SK-N-MC (cell line): ENCODE data around the gene DUS1L.
A peak's percentile ranks its signal among the peaks of the same experiment; 100 is the strongest.

Experiments
- DNase-seq: peaks from one replicate; pipeline ENCODE4 v3.0.0-alpha.2; 2011; ENCODE audit warnings: low read depth, low spot score
- H3K27ac ChIP-seq: fragments of 200-600 bp; sonication (generic); 2 replicates; pipeline ENCODE4 v1.5.1; 2016; ENCODE audit warnings: mixed run types
- H3K36me3 ChIP-seq: fragments of 200-600 bp; sonication (generic); 2 replicates; pipeline ENCODE4 v1.6.1; 2017; ENCODE audit warnings: antibody characterized with exemption, low read length, mixed read lengths; ENCODE audit not compliant: insufficient read depth
- H3K4me3 ChIP-seq: fragments of 200-600 bp; sonication (generic); 2 replicates; pipeline ENCODE4 v1.5.1; 2016
- H3K9ac ChIP-seq: fragments of 200-600 bp; sonication (generic); 2 replicates; pipeline ENCODE4 v1.8.0; 2017; ENCODE audit warnings: mixed run types, mixed read lengths; ENCODE audit not compliant: insufficient read length
- H3K9me3 ChIP-seq: fragments of 200-600 bp; sonication (generic); 2 replicates; pipeline ENCODE4 v1.6.1; 2017; ENCODE audit warnings: low read depth, mild to moderate bottlenecking, antibody characterized with exemption, low read length, moderate library complexity, mixed read lengths
- EZH2 ChIP-seq: fragments of 200-600 bp; sonication (generic); IDR thresholded peaks from one replicate; pipeline ENCODE4 v1.6.1; 2017; ENCODE audit warnings: antibody characterized with exemption
- FOXP2 ChIP-seq: optimal IDR thresholded peaks from 2 replicates; pipeline ENCODE3; 2011; ENCODE audit warnings: mild to moderate bottlenecking, moderate library complexity; ENCODE audit not compliant: insufficient read depth; ENCODE audit errors: extremely low read length, control extremely low read depth
- POLR2AphosphoS5 ChIP-seq: IDR thresholded peaks from 2 replicates; pipeline ENCODE4 v1.6.1; 2012; ENCODE audit warnings: mild to moderate bottlenecking, low read depth, low read length, borderline replicate concordance

Gene DUS1L

DNA sequence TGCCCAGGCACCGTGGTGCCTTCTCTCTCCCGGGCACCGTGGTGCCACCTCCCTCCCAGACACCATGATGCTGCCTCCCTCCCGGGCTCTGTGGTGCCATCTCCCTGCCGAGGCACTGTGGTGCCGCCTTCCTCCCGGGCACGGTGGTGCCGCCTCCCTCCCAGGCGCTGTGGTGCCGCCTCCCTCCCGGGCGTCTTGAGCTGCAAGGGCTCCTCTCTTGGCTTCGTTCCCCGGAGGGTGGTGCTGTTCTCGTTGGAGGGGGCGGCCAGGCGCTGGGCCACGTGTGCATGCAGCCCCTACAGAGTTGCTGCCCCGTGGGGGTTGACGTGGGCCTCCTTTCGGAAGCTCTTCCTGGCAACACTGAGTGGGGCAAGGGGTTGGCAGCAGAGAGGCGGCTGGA, 51.2 kb downstream of the DUS1L start:
- Histone ChIP-seq H3K36me3 (no peaks in the 10 kb centered on the region), H3K4me3 (peak overlapping the region; percentile 54), H3K9ac (peak overlapping the region; percentile 50), H3K27ac (peak overlapping the region; percentile 77), H3K9me3 (no peaks in the 10 kb centered on the region)
- DNase-seq: no peak
- TF ChIP-seq EZH2: no peak
- TF ChIP-seq POLR2AphosphoS5: no peak
- peak; percentile 73 for TF ChIP-seq FOXP2

DNA sequence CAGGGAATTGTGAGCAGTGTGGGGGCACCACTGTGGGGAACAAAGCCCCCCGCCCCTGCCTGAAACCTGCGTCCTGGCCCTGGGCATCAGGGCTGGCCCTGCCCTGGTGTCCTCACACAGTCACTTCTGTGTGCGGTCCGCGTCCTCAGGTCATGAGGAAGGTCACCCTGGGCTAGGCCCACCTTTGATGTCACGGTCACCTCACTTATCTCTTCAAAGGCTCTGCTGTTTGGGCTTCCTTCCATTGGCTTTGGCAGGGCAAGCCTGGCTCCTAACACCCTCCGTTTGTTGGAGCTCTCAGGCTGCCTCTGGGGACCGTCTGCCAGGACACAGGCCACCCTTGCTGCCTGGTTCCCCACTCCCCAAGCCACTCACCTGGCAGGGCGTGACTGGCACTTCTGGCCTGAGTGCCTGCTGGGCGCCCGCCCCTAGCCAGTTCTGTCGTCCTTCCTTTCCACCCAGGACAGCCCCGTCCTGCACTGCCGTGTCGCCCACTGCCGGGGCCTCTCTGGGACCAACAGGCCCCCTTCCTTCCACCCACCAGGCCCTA, 51.8 kb downstream of the DUS1L start:
- Histone ChIP-seq H3K27ac (peak overlapping the region; percentile 77), H3K9ac (peak overlapping the region; percentile 47), H3K9me3 (no peaks in the 10 kb centered on the region), H3K36me3 (no peaks in the 10 kb centered on the region), H3K4me3 (peak overlapping the region; percentile 54)
- TF ChIP-seq EZH2 (no peak), FOXP2 (no peak), POLR2AphosphoS5 (no peak)
- no peak for DNase-seq

DNA sequence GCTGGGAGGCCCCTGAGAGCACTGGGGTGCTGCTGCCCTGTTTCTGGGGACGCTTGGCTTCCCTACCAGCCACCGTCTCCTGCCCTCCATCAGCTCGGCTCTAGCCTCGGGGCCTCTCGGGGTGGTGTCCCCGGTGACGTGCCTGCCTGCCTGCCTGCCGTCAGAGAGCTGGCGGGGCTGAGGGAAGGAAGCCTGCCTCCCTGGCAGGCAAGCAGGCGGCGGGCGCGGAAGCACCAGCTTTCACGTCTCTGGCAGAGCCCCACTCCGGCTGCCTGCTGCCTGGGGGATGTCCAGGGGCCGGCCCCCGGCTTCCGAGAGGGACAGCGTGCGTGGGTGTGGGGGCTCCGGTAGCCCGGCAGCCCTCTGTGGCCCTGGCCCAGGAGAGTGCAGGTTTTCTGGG, 52.3 kb downstream of the DUS1L start:
- H3K27ac ChIP-seq: peak overlapping the region; percentile 77
- H3K4me3 ChIP-seq: no peak overlapping the region
- no peak for DNase-seq
- peak overlapping the region; percentile 53 for H3K9ac ChIP-seq
- no peaks in the 10 kb centered on the region for H3K36me3 ChIP-seq
- TF ChIP-seq FOXP2 (no peak), EZH2 (no peak), POLR2AphosphoS5 (no peak)
- no peaks in the 10 kb centered on the region for H3K9me3 ChIP-seq

DNA sequence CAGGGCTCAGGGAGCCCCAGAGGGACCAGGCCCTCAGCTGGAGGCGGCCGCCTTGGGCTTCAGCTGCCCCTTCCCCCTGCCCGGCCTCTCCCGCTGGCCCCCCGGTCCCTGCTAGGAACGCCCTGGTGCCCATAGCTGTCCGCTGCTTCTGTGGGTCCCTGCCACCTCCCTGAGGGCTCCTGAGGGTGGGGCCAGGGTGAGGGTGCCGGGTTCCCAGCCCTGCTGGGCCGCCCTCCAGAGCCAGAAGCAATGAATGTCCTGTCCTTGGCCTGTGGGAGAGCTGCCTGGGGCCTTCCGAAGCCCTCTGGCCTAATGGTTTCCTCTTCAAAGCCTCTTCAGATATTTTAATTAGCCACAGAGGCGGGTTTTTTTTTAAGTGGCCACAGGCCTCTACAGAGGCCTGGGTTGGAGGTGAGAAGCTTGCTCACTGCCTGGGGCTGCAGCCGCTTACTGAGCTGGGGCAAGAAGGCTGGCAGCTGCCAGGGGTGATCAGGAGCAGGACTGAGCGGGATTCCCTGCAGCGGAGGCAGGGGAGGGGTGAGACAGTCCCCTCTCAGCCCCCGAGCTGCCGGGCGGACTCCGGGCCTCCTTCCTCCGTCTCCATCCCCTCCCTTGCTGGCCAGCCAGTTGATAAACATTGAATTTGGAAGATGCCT, 52.8 kb downstream of the DUS1L start:
- DNase-seq: no peak
- Histone ChIP-seq H3K9ac (peak overlapping the region; percentile 53), H3K4me3 (no peak overlapping the region), H3K36me3 (no peaks in the 10 kb centered on the region), H3K9me3 (no peaks in the 10 kb centered on the region), H3K27ac (peak overlapping the region; percentile 77)
- no peak for TF ChIP-seq FOXP2
- TF ChIP-seq POLR2AphosphoS5: no peak
- no peak for TF ChIP-seq EZH2

DNA sequence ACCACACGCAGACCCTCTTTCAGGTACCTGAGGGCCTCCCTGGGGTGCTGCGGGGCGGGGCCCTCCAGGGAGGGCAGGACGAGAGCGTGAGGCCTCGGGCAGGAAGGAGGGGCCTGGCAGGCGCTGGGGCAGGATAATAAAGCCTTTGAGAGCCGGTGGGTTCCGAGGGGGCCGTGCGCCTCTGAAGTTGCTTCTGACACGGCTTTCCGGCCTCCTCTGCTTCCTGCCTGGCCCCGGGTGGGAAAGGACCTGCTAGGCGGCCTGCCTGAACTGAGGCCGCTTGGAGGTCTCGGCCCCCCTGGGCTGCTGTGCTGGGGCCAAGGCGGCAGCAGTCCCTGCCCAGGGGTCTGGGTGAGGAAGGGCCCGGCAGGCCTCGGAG, 53.4 kb downstream of the DUS1L start:
- no peaks in the 10 kb centered on the region for H3K36me3 ChIP-seq

DNA sequence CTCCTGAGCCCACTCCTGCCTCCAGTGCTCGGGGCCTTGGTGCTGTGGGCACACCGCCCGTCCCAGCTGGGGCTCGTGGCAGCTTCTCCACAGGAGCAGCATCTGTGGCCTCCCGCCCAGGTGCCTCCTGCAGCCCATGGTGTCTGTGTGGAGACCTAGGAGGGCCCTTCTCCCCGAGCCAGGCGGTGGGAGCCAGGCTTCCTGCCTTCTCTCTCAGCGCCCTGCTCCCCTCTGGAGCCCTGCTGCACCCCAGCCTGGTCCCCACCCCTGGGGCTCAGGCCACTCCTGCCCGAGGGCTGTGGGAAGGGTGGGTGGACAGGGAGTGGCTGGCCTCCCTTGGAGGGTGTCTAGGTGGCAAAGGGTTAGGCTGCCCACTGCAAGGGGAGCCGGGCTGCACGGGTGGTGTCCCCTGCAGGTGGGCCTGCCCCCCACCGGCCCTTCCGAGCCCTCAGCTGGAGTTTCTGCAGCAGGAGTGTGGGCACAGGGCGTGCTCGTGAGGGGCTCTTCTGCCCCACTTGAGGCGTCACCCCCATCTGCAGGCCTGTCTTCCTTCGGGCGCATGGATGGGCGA, 53.9 kb downstream of the DUS1L start:
- Histone ChIP-seq H3K27ac (peak overlapping the region; percentile 77; the same call in 1 of the 2 replicates), H3K9me3 (no peaks in the 10 kb centered on the region), H3K4me3 (no peak overlapping the region), H3K9ac (no peak overlapping the region), H3K36me3 (no peaks in the 10 kb centered on the region)
- TF ChIP-seq EZH2 (no peak), FOXP2 (no peak), POLR2AphosphoS5 (no peak)
- DNase-seq: no peak

More for the DNA sequence above, 53.4 kb downstream of the DUS1L start:
- Histone ChIP-seq H3K9ac (no peak overlapping the region), H3K27ac (peak overlapping the region; percentile 77), H3K4me3 (no peak overlapping the region), H3K9me3 (no peaks in the 10 kb centered on the region)
- DNase-seq: no peak
- no peak for TF ChIP-seq FOXP2
- TF ChIP-seq POLR2AphosphoS5: no peak
- no peak for TF ChIP-seq EZH2

DNA sequence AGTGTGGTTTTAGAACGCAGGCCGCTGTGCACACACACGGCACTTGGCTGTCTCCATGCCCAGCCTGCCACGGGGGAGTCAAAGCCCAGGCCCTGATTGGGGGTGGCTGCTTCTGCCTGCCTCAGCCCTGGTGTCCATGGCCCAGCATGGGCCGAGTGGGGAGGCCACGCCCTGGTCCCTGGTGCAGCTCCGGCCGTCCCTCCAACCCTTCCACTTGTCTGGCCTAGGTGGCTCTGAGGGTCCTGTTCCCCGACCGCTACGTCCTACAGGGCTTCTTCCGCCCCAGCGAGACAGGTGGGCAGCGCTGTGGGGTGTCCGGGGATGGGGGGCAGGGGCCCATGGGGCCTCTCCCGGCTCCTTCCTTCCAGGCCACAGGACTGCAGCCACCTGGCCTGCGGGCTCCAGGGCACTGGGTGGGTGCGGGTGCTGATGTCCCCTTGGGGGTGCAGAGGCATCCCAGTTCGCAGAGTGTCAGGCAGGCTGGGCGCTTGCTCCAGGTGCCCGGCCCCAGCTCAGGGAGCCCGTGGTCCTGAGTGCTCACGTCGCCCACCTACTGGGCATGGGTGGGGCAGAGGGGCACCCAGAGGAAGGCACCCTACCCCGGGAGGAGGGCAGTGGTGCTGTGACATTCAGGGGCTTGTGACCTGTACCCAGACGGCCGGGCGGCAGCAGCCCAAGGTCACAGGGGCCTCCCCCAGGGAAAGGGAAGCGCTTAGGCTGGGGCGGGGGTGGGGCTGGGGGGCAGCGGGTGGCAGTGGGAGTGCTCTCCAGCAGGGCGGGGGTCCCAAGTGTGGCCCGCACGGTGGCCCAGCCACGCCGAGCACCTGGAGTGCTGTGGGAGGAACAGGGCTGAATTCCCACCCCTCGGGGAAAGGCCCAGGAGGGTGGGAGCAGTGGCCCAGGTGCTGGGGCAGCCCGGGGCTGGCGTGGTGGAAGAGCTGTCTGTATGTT, 54.8 kb downstream of the DUS1L start:
- TF ChIP-seq EZH2 (no peak), FOXP2 (no peak), POLR2AphosphoS5 (no peak)
- no peak for DNase-seq

DNA sequence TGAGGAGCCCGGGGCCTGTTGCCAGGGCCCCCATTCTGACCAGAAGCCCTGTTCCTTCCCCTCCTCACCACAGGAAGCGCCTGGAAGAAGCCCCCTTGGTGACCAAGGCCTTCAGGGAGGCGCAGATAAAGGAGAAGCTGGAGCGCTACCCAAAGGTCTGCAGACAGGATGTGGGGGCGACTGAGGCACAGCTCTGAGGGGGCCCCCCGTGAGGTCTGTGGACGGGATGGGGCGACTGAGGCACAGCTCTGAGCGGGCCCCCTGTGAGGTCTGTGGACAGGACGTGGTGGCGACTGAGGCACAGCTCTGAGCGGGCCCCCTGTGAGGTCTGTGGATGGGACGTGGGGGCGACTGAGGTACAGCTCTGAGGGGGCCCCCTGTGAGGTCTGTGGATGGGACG, 56.2 kb downstream of the DUS1L start:
- Histone ChIP-seq H3K4me3 (no peak overlapping the region), H3K27ac (no peak overlapping the region), H3K9ac (no peak overlapping the region), H3K36me3 (no peaks in the 10 kb centered on the region), H3K9me3 (no peaks in the 10 kb centered on the region)
- TF ChIP-seq EZH2 (no peak), FOXP2 (no peak), POLR2AphosphoS5 (no peak)
- no peak for DNase-seq

More for the DNA sequence above, 54.8 kb downstream of the DUS1L start:
- no peak overlapping the region for H3K9ac ChIP-seq
- H3K36me3 ChIP-seq: no peaks in the 10 kb centered on the region
- H3K9me3 ChIP-seq: no peaks in the 10 kb centered on the region
- no peak overlapping the region for H3K4me3 ChIP-seq
- H3K27ac ChIP-seq: no peak overlapping the region
